BLaER1 (cell line): ENCODE data around the gene MLLT1.
"Not testable (repeated sequence)": the region's sequence is repeated elsewhere in the genome, so short reads cannot be mapped to it uniquely, and the experiment has no call there.

Experiments used
- H3K27ac ChIP-seq: shearing (Covaris generic); formaldehyde crosslinking; 2 replicates; pipeline ENCODE4 v1.8.1; 2022
- H3K27me3 ChIP-seq: shearing (Covaris generic); formaldehyde crosslinking; 2 replicates; pipeline ENCODE4 v1.8.1; 2022
- H3K36me3 ChIP-seq: shearing (Covaris generic); formaldehyde crosslinking; 2 replicates; pipeline ENCODE4 v1.8.1; 2022
- H3K4me1 ChIP-seq: shearing (Covaris generic); formaldehyde crosslinking; 2 replicates; pipeline ENCODE4 v1.8.1; 2022
- H3K4me2 ChIP-seq: shearing (Covaris generic); formaldehyde crosslinking; 2 replicates; pipeline ENCODE4 v1.8.1; 2022
- H3K4me3 ChIP-seq: shearing (Covaris generic); formaldehyde crosslinking; 2 replicates; pipeline ENCODE4 v1.8.1; 2022
- H3K9ac ChIP-seq: shearing (Covaris generic); formaldehyde crosslinking; 2 replicates; pipeline ENCODE4 v1.8.1; 2022
- H3K9me3 ChIP-seq: shearing (Covaris generic); formaldehyde crosslinking; 2 replicates; pipeline ENCODE4 v1.8.1; 2022
- H4K20me1 ChIP-seq: shearing (Covaris generic); formaldehyde crosslinking; 2 replicates; pipeline ENCODE4 v1.8.1; 2022
- Cebpa-rat ChIP-seq: shearing (Covaris generic); IDR thresholded peaks from 2 replicates; pipeline ENCODE4 v1.8.1; 2022

The MLLT1 gene

DNA sequence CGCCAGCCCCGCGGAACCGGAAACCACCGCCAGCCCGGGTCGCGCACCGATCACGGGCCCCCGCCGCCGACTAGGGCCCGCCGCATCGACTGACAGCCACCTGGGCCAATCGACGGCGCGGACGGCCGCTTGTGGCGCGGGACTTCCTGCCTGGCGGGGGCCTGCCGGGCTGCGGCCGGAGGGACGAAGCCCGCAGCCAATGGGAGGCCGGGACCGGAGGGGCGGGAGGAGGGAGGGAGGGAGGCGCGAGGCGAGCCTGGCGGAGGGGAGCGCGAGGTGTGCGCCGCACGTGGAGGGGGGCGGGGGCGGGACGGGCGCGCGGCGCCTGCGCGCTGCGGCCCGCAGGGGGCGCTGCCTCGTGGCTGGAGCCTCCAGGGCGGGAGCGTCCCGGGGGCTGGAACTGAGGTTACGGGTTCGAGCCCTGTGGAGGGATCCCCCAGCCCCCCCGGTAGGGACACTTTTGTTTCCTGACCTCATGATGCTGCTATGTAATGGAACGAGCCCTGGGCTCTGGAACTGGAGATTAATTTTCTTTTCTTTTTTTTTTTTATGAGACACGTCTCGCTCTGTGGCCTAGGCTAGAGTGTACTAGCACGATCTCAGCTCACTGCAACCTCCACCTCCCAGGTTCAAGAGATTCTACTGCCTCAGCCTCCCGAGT is at the start of gene MLLT1:
Gene MLLT1, minus strand, starts transcription at position 45 of the 661 bp plus-strand sequence. CDS start 191 bp downstream, outside the sequence.
- peak within 1 kb of the TSS; percentile 96 for H3K4me2 ChIP-seq
- H3K27me3 ChIP-seq: no peaks in the 10 kb centered on the region
- H4K20me1 ChIP-seq: peaks cover 43% of the 10 kb centered on the region
- peak within 1 kb of the TSS; percentile 97 for H3K4me3 ChIP-seq
- peaks cover 32% of the 10 kb centered on the region for H3K36me3 ChIP-seq
- no peak for TF ChIP-seq Cebpa-rat
- peaks cover 28% of the 10 kb centered on the region for H3K9me3 ChIP-seq
- H3K4me1 ChIP-seq: peaks cover 40% of the 10 kb centered on the region
- peak within 1 kb of the TSS; percentile 94 for H3K9ac ChIP-seq
- peak within 1 kb of the TSS; percentile 93 for H3K27ac ChIP-seq

DNA sequence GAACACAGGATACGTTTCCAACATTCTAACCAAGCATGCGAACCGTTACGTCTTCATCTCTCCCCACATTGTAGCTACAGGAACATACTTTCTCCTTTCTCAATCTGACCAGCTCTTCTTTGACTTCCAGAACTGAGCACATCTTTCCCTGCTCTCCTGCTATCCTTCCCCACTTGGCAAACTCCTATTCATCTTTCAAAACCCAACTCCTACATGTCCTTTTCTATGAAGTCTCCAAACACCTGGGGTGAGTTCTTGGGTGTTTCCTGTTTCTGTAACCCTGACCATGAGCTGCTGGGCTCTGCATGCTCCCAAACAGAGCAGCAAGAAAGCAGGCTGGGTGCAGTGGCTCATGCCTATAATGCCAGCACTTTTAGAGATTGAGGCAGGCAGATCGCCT is 47.0 kb upstream of the MLLT1 start:
- Histone ChIP-seq H3K27ac (no peak overlapping the region), H3K4me3 (no peak overlapping the region), H4K20me1 (no peaks in the 10 kb centered on the region), H3K4me1 (peaks cover 7% of the 10 kb centered on the region), H3K4me2 (no peak overlapping the region), H3K36me3 (no peaks in the 10 kb centered on the region), H3K9me3 (peaks cover 12% of the 10 kb centered on the region; the same call in 1 of the 2 replicates), H3K27me3 (no peaks in the 10 kb centered on the region), H3K9ac (no peak overlapping the region)
- TF ChIP-seq Cebpa-rat: no peak

DNA sequence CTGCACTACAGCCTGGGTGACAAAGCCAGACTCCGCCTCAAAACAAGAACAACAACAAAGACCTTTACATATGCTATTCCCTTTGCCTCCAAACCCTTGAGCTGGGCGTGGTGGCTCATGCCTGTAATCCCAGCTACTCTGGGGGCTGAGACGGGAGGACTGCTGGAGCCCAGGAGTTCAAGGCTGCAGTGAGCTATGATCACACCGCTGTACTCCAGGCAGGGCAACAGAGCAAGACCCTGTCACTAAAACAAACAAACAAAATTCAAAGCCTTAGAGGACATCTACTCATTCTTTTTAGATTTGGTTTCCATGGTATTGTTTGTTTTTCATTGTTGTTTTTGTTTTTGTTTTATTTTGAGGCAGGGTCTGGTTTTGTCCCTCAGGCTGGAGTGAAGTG is 45.8 kb upstream of the MLLT1 start:
- Histone ChIP-seq H3K4me3 (no peak overlapping the region), H3K4me1 (peaks cover 7% of the 10 kb centered on the region), H3K9ac (no peak overlapping the region), H3K27me3 (no peaks in the 10 kb centered on the region), H3K27ac (no peak overlapping the region), H3K4me2 (no peak overlapping the region), H3K9me3 (peaks cover 12% of the 10 kb centered on the region; the same call in 1 of the 2 replicates), H4K20me1 (no peaks in the 10 kb centered on the region), H3K36me3 (no peaks in the 10 kb centered on the region)
- no peak for TF ChIP-seq Cebpa-rat

DNA sequence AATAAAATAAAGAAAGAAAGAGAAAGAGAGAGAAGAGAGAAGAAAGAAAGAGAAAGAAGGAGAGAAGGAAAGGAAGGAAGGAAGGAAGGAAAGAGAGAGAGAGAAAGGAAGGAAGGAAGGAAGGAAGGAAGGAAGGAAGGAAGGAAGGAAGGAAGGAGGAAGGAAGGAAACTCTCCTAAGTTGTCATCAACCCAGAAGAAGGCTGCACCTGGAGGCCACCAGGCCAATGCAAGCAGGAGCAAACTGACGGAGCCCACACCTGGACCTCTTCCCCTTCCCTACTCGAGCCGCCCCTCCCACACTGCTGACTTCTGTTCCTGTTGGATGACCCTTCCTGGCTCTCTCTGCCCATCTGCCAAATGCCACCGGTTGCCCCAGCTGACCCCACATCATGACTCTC is 45.0 kb upstream of the MLLT1 start:
- H3K9me3 ChIP-seq: peaks cover 12% of the 10 kb centered on the region; the same call in 1 of the 2 replicates
- no peaks in the 10 kb centered on the region for H3K36me3 ChIP-seq
- peak overlapping the region; percentile 35; the same call in 1 of the 2 replicates for H3K27ac ChIP-seq
- peaks cover 7% of the 10 kb centered on the region for H3K4me1 ChIP-seq
- no peak for TF ChIP-seq Cebpa-rat
- H4K20me1 ChIP-seq: no peaks in the 10 kb centered on the region
- H3K4me2 ChIP-seq: 0 out of 2 replicates have a peak overlapping the region, but pooled peaks have one; percentile 3
- no peak overlapping the region for H3K4me3 ChIP-seq
- H3K27me3 ChIP-seq: no peaks in the 10 kb centered on the region
- H3K9ac ChIP-seq: no peak overlapping the region

DNA sequence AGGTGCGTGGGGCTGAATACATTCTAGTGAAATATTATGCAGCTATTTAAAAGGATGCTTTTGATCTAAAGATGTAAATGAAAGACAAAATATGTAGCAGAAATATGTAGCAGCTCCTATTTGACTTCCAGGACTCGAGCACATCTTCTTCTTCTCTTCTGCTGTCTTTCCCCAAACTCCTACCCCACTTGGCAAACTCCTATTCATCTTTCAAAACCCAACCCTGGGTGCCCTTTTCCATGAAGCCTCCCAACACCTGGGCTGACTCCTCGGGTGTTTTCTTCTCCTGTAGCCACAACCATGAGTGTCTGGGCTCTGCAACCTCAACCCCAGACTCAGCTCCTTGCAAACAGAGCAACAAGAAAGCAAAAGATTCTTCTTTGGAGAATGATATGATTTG is 42.5 kb upstream of the MLLT1 start:
- H3K9ac ChIP-seq: no peak overlapping the region
- no peak overlapping the region for H3K27ac ChIP-seq
- no peaks in the 10 kb centered on the region for H4K20me1 ChIP-seq
- TF ChIP-seq Cebpa-rat: no peak
- H3K9me3 ChIP-seq: peaks cover 12% of the 10 kb centered on the region; the same call in 1 of the 2 replicates
- peaks cover 7% of the 10 kb centered on the region for H3K4me1 ChIP-seq
- H3K4me3 ChIP-seq: no peak overlapping the region
- no peaks in the 10 kb centered on the region for H3K36me3 ChIP-seq
- H3K4me2 ChIP-seq: no peak overlapping the region
- H3K27me3 ChIP-seq: no peaks in the 10 kb centered on the region

GRCh38 chr19:6319376-6319775 is 39.6 kb upstream of the MLLT1 start:
- no peak overlapping the region for H3K4me2 ChIP-seq
- peaks cover 12% of the 10 kb centered on the region; the same call in 1 of the 2 replicates for H3K9me3 ChIP-seq
- H3K27me3 ChIP-seq: no peaks in the 10 kb centered on the region
- no peaks in the 10 kb centered on the region for H3K4me1 ChIP-seq
- no peak overlapping the region for H3K9ac ChIP-seq
- no peaks in the 10 kb centered on the region for H4K20me1 ChIP-seq
- H3K4me3 ChIP-seq: no peak overlapping the region
- H3K27ac ChIP-seq: no peak overlapping the region
- no peaks in the 10 kb centered on the region for H3K36me3 ChIP-seq
- TF ChIP-seq Cebpa-rat: no peak

GRCh38 chr19:6318772-6319171 is 39.0 kb upstream of the MLLT1 start:
- Histone ChIP-seq H3K27ac (no peak overlapping the region), H3K4me1 (no peaks in the 10 kb centered on the region), H3K4me2 (no peak overlapping the region), H3K9ac (no peak overlapping the region), H3K36me3 (no peaks in the 10 kb centered on the region), H4K20me1 (no peaks in the 10 kb centered on the region), H3K9me3 (peaks cover 9% of the 10 kb centered on the region), H3K4me3 (no peak overlapping the region), H3K27me3 (no peaks in the 10 kb centered on the region)
- TF ChIP-seq Cebpa-rat: no peak

- H3K4me3 ChIP-seq, H4K20me1 ChIP-seq, H3K9ac ChIP-seq, H3K27me3 ChIP-seq, H3K4me2 ChIP-seq, H3K4me1 ChIP-seq, H3K36me3 ChIP-seq, H3K27ac ChIP-seq: not testable (repeated sequence)
- peaks cover 11% of the 10 kb centered on the region; the same call in 1 of the 2 replicates for H3K9me3 ChIP-seq
These were observed 35.9 kb upstream of the MLLT1 start for GRCh38 chr19:6315646-6316045.

DNA sequence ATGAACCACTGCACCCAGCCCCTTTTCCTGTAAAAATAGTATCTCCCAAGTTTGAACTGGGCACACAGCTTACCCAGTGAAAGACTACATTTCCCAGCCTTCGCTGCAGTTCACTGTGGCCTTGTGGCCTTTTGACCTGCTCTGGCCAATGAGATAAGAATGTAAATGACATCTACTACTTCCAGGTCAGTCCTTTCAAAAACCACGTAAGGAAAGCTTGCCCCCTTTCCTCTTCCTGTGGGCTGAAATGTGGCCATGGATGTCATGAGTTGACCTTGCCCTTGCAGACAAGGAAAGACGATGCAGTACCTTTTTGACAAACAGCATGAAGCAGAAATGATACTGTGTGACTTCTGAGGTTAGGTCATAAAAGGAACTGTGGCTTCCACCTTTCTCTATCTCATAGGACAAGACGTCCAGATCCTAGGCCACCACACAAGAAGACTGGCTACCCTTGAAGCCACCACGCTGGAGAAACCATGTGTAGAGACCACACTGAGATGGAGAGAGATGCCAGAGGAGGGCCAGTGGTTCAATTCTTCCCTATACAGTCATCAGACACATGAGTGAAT is 33.7 kb upstream of the MLLT1 start:
- Histone ChIP-seq H3K27me3 (no peaks in the 10 kb centered on the region), H3K36me3 (no peaks in the 10 kb centered on the region), H3K9me3 (peaks cover 11% of the 10 kb centered on the region; the same call in 1 of the 2 replicates), H3K4me1 (no peaks in the 10 kb centered on the region), H3K4me2 (no peak overlapping the region), H3K4me3 (no peak overlapping the region), H3K9ac (no peak overlapping the region), H4K20me1 (no peaks in the 10 kb centered on the region), H3K27ac (no peak overlapping the region)
- no peak for TF ChIP-seq Cebpa-rat

- H4K20me1 ChIP-seq: no peaks in the 10 kb centered on the region
- H3K36me3 ChIP-seq: no peaks in the 10 kb centered on the region
- H3K4me2 ChIP-seq: no peak overlapping the region
- peaks cover 2% of the 10 kb centered on the region; the same call in 1 of the 2 replicates for H3K4me1 ChIP-seq
- H3K27ac ChIP-seq: no peak overlapping the region
- TF ChIP-seq Cebpa-rat: no peak
- H3K9ac ChIP-seq: no peak overlapping the region
- peaks cover 11% of the 10 kb centered on the region; the same call in 1 of the 2 replicates for H3K9me3 ChIP-seq
- no peak overlapping the region for H3K4me3 ChIP-seq
- H3K27me3 ChIP-seq: no peaks in the 10 kb centered on the region
These were observed 32.2 kb upstream of the MLLT1 start for GRCh38 chr19:6312018-6312417.
